Keratinocyte (primary cell): Measurements from ENCODE around the gene SEC22A. TPM values are rescaled to one million over a fixed set of nuclear protein-coding genes. Genes with fewer than 3 reads are reported as not detected.

Experiments used
- DNase-seq: peaks from one replicate; pipeline ENCODE4 v3.0.0-alpha.2; 2011; ENCODE audit warnings: low read depth, missing footprints, low spot score
- FAIRE-seq: peaks from 2 replicates; lab custom pipeline; 2011; peaks lifted over from hg19 to GRCh38; lab: Jason Lieb, UNC
- H2AFZ ChIP-seq: 2 replicates; pipeline ENCODE4 v1.6.0; 2012; ENCODE audit warnings: low read length, control low read depth, inconsistent platforms; ENCODE audit not compliant: control insufficient read depth
- H3K27ac ChIP-seq: 2 replicates; pipeline ENCODE4 v1.5.1; 2011; ENCODE audit warnings: low read length; ENCODE audit not compliant: control insufficient read depth, insufficient read depth
- H3K27me3 ChIP-seq: 3 replicates; pipeline ENCODE4 v1.6.0; 2011; ENCODE audit warnings: low read length; ENCODE audit not compliant: control insufficient read depth, insufficient read depth; ENCODE audit errors: extremely low read depth
- H3K36me3 ChIP-seq, 2 experiments: 2 replicates in 1 of 2; 3 replicates in 1 of 2; pipeline ENCODE4 v1.5.1; 2011; ENCODE audit warnings: low read length in 2 of 2, mild to moderate bottlenecking in 1 of 2; ENCODE audit not compliant: control insufficient read depth in 2 of 2, insufficient read depth in 2 of 2; ENCODE audit errors: extremely low read depth in 1 of 2
- H3K4me1 ChIP-seq: 3 replicates; pipeline ENCODE4 v1.5.1; 2011; ENCODE audit warnings: low read length; ENCODE audit not compliant: control insufficient read depth, insufficient read depth; ENCODE audit errors: extremely low read depth
- H3K4me2 ChIP-seq: 3 replicates; pipeline ENCODE4 v1.6.0; 2011; ENCODE audit warnings: low read depth, low read length; ENCODE audit not compliant: control insufficient read depth, insufficient read depth; ENCODE audit errors: extremely low read depth
- H3K4me3 ChIP-seq, 3 experiments: fragments of 200-600 bp in 1 of 3; sonication (generic) in 1 of 3; 2 replicates in 2 of 3; 3 replicates in 1 of 3; pipeline ENCODE4 v1.5.1; 2011 to 2016; ENCODE audit warnings: low read length in 3 of 3, mild to moderate bottlenecking in 3 of 3, control low read depth in 2 of 3, inconsistent platforms in 1 of 3, low read depth in 1 of 3, mixed read lengths in 1 of 3, mixed run types in 1 of 3, moderate library complexity in 1 of 3; ENCODE audit not compliant: control insufficient read depth in 2 of 3, insufficient read depth in 2 of 3; ENCODE audit errors: extremely low read depth in 1 of 3
- H3K79me2 ChIP-seq: 2 replicates; pipeline ENCODE4 v1.6.0; 2012; ENCODE audit warnings: low read length; ENCODE audit not compliant: control insufficient read depth, insufficient read depth
- H3K9ac ChIP-seq: 3 replicates; pipeline ENCODE4 v1.6.0; 2011; ENCODE audit warnings: low read length; ENCODE audit not compliant: control insufficient read depth, insufficient read depth; ENCODE audit errors: extremely low read depth
- H3K9me1 ChIP-seq: 3 replicates; pipeline ENCODE4 v1.6.0; 2011; ENCODE audit warnings: low read length; ENCODE audit not compliant: control insufficient read depth, insufficient read depth; ENCODE audit errors: extremely low read depth
- H3K9me3 ChIP-seq: 2 replicates; pipeline ENCODE4 v1.5.1; 2012; ENCODE audit warnings: low read depth, low read length; ENCODE audit not compliant: control insufficient read depth
- H4K20me1 ChIP-seq: 3 replicates; pipeline ENCODE4 v1.6.0; 2011; ENCODE audit warnings: low read length; ENCODE audit not compliant: control insufficient read depth, insufficient read depth; ENCODE audit errors: extremely low read depth
- CTCF ChIP-seq, 3 experiments: IDR thresholded peaks in 1 of 3; conservative IDR thresholded peaks in 1 of 3; optimal IDR thresholded peaks in 1 of 3; 2 replicates in 2 of 3; 3 replicates in 1 of 3; pipeline versions ENCODE3 to v1.5.1; 2011; ENCODE audit warnings: low read length in 3 of 3, mild to moderate bottlenecking in 3 of 3, moderate library complexity in 2 of 3, control low read depth in 1 of 3, inconsistent platforms in 1 of 3; ENCODE audit not compliant: insufficient read depth in 2 of 3; ENCODE audit errors: extremely low read depth in 1 of 3
- EZH2 ChIP-seq: IDR thresholded peaks from one replicate; pipeline ENCODE4 v1.6.1; 2012; ENCODE audit warnings: inconsistent platforms, mild to moderate bottlenecking, low read length, moderate library complexity
- dilution Hi-C: fragments of 300-500 bp; cut with MboI; formaldehyde crosslinking; loops from one replicate; pipeline ENCODE4 v1.7.0; 2020; ENCODE audit warnings: low sequenced_read_pairs; ENCODE audit not compliant: extremely low pct_ligation_motif_present
- polyA plus RNA-seq, 5 experiments: library from polyadenylated mRNA; depleted of rRNA in 3 of 5; stranded (reverse) in 3 of 5; stranded (forward) in 1 of 5; unstranded in 1 of 5; fragments of >200 nt; gene quantifications; 1 replicate in 1 of 5; 2 replicates in 3 of 5; 3 replicates in 1 of 5; pipeline versions ENCODE4 v1.2.1 to v1.2.3, GENCODE V29; 2011 to 2012; ENCODE audit warnings: missing spikeins in 2 of 5, low read depth in 1 of 5, low replicate concordance in 1 of 5

Gene SEC22A
- polyA plus RNA-seq, 1 donor (not counting 4 experiments of a cell fraction or from before 2014, with no cell fraction given) = 32.9 TPM

- H3K4me3 ChIP-seq = no peak overlapping the region
- H3K27ac ChIP-seq = no peak overlapping the region
- H3K36me3 ChIP-seq = peaks cover 0 to 4% of the 10 kb centered on the region in 2 experiments
- no peaks in the 10 kb centered on the region for H4K20me1 ChIP-seq
- DNase-seq (no peak), FAIRE-seq (peak; percentile 41)
- H3K9me3 ChIP-seq = no peaks in the 10 kb centered on the region
- H3K9me1 ChIP-seq = no peaks in the 10 kb centered on the region
- no peak overlapping the region for H3K9ac ChIP-seq
- peaks cover 14% of the 10 kb centered on the region for H3K4me1 ChIP-seq
- no peak overlapping the region for H3K4me2 ChIP-seq
- no peaks in the 10 kb centered on the region for H3K79me2 ChIP-seq
- H2AFZ ChIP-seq = no peak overlapping the region
- no peak for TF ChIP-seq EZH2
- TF ChIP-seq CTCF (optimal IDR thresholded peaks at IDR 0.05 in 1 of 3, IDR thresholded peaks at IDR 0.05 in 1 of 3, conservative IDR thresholded peaks at IDR 0.05 in 1 of 3; ENCODE audit: extremely low read depth in 1 of 3, insufficient read depth in 2 of 3, low read length in 3 of 3) = no peak
- dilution Hi-C loops = no loop called here
- H3K27me3 ChIP-seq = no peaks in the 10 kb centered on the region
Observed at GRCh38 chr3:123271466-123272159, 69.9 kb downstream of the SEC22A start.

- Histone ChIP-seq H3K27ac (peak overlapping the region; percentile 66), H4K20me1 (no peaks in the 10 kb centered on the region), H3K4me3 (no peak overlapping the region), H3K9ac (no peak overlapping the region), H3K79me2 (no peaks in the 10 kb centered on the region), H3K36me3 (peaks cover 0 to 4% of the 10 kb centered on the region in 2 experiments), H3K9me1 (no peaks in the 10 kb centered on the region), H3K27me3 (no peaks in the 10 kb centered on the region), H3K4me1 (peaks cover 14% of the 10 kb centered on the region), H3K9me3 (no peaks in the 10 kb centered on the region), H3K4me2 (no peak overlapping the region), H2AFZ (no peak overlapping the region)
- peak; percentile 29 for FAIRE-seq
- TF ChIP-seq EZH2 = no peak
- no peak for TF ChIP-seq CTCF (optimal IDR thresholded peaks at IDR 0.05 in 1 of 3, IDR thresholded peaks at IDR 0.05 in 1 of 3, conservative IDR thresholded peaks at IDR 0.05 in 1 of 3; ENCODE audit: extremely low read depth in 1 of 3, insufficient read depth in 2 of 3, low read length in 3 of 3)
- dilution Hi-C loops = no loop called here
- no peak for DNase-seq
Observed at GRCh38 chr3:123272547-123272946, 70.8 kb downstream of the SEC22A start.
